PC-9 (cell line): ENCODE measurements around the gene ABCB10.

Experiments
- CTCF ChIP-seq: fragments of 200-600 bp; sonication (generic); conservative IDR thresholded peaks from 2 replicates; pipeline ENCODE4 v1.6.1; 2017; ENCODE audit warnings: mixed run types, antibody characterized with exemption, mild to moderate bottlenecking, moderate library complexity
- EZH2 ChIP-seq: fragments of 200-600 bp; sonication (generic); IDR thresholded peaks from 2 replicates; pipeline ENCODE4 v1.8.0; 2017; ENCODE audit warnings: antibody characterized with exemption, low read depth

- no peak for TF ChIP-seq CTCF
- TF ChIP-seq EZH2 = no peak
These were observed 48.9 kb downstream of the ABCB10 start for GRCh38 chr1:229509576-229509975.
